Epithelial cell of proximal tubule (primary cell): ENCODE results near the gene CST11. TPM values are rescaled to one million over a fixed set of nuclear protein-coding genes. Genes with fewer than 3 reads are reported as not detected.

Experiments
- DNase-seq: peaks from one replicate; pipeline ENCODE4 v3.0.0-alpha.2; 2011; ENCODE audit warnings: low read depth
- H3K4me3 ChIP-seq: 2 replicates; pipeline ENCODE4 v1.5.1; 2011; ENCODE audit warnings: low read depth, mild to moderate bottlenecking, low read length
- CTCF ChIP-seq: conservative IDR thresholded peaks from 2 replicates; pipeline ENCODE4 v1.5.1; 2012; ENCODE audit warnings: low read depth, mild to moderate bottlenecking, low read length
- total RNA-seq: library from RNA; depleted of rRNA; stranded (reverse); fragments of >200 nt; gene quantifications from 2 replicates; pipeline ENCODE4 v1.2.3, GENCODE V29; 2015

The CST11 gene
- total RNA-seq, 1 donor from 2014 or later, result not detected

- DNase-seq, result no peak
- no peak overlapping the region for H3K4me3 ChIP-seq
- TF ChIP-seq CTCF, result no peak
These were observed 15.4 kb downstream of the CST11 start for GRCh38 chr20:23437126-23437899.

GRCh38 chr20:23436681-23437080 lies 16.0 kb downstream of the CST11 start:
- no peak for DNase-seq
- TF ChIP-seq CTCF, result no peak
- H3K4me3 ChIP-seq, result no peak overlapping the region

- TF ChIP-seq CTCF, result no peak
- no peak for DNase-seq
- no peak overlapping the region for H3K4me3 ChIP-seq
These were observed 16.8 kb downstream of the CST11 start for GRCh38 chr20:23435626-23436539.

GRCh38 chr20:23434521-23435313 lies 18.0 kb downstream of the CST11 start:
- no peak overlapping the region for H3K4me3 ChIP-seq
- DNase-seq, result no peak
- no peak for TF ChIP-seq CTCF

- no peak for DNase-seq
- no peak for TF ChIP-seq CTCF
- H3K4me3 ChIP-seq, result no peak overlapping the region
These were observed 19.0 kb downstream of the CST11 start for GRCh38 chr20:23433628-23434027.

- no peak for TF ChIP-seq CTCF
- DNase-seq, result no peak
- H3K4me3 ChIP-seq, result no peak overlapping the region
These were observed 27.5 kb downstream of the CST11 start for GRCh38 chr20:23425129-23425528.
